Measurements from ENCODE around the gene KCTD17. TPM values are rescaled to one million over a fixed set of nuclear protein-coding genes. Genes with fewer than 3 reads are reported as not detected.

Gene KCTD17
- total RNA-seq, 2 experiments from 2014 or later, result 30.3 to 30.6 TPM

GRCh38 chr22:37060801-37061610 lies 9.5 kb downstream of the KCTD17 start:
- Mint-ChIP-seq H3K27me3 (no peaks in the 10 kb centered on the region), H3K4me3 (peak overlapping the region; percentile 64), H3K4me1 (ENCODE audit: low read depth) (peaks cover 37% of the 10 kb centered on the region), H3K9me3 (no peaks in the 10 kb centered on the region), H3K36me3 (ENCODE audit: low read depth) (peaks cover 10% of the 10 kb centered on the region), H3K27ac (peak overlapping the region; percentile 76)
- ChIA-PET POLR2A (interaction anchor here (0.6 to 1.6 kb wide), 5 partner anchors 9 to 184 kb away, joined by 3 read pairs; partner anchors contain the start of gene KCTD17), CTCF (interaction anchor here (1.0 kb wide), 1 partner anchor 10 kb away, joined by 3 read pairs; the partner anchor contains the start of gene KCTD17)
- ATAC-seq, result peak; percentile 86
- TF ChIP-seq, protein P1, sequence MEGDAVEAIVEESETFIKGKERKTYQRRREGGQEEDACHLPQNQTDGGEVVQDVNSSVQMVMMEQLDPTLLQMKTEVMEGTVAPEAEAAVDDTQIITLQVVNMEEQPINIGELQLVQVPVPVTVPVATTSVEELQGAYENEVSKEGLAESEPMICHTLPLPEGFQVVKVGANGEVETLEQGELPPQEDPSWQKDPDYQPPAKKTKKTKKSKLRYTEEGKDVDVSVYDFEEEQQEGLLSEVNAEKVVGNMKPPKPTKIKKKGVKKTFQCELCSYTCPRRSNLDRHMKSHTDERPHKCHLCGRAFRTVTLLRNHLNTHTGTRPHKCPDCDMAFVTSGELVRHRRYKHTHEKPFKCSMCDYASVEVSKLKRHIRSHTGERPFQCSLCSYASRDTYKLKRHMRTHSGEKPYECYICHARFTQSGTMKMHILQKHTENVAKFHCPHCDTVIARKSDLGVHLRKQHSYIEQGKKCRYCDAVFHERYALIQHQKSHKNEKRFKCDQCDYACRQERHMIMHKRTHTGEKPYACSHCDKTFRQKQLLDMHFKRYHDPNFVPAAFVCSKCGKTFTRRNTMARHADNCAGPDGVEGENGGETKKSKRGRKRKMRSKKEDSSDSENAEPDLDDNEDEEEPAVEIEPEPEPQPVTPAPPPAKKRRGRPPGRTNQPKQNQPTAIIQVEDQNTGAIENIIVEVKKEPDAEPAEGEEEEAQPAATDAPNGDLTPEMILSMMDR (IDR thresholded peaks at IDR 0.05), result no peak
- intact Hi-C loops (cut with micrococcal nuclease), result no loop called here
- peak; percentile 91 for DNase-seq

GRCh38 chr22:37061611-37062375 lies 10.3 kb downstream of the KCTD17 start:
- no peaks in the 10 kb centered on the region for H3K9me3 Mint-ChIP-seq
- H3K4me3 Mint-ChIP-seq, result no peak overlapping the region

GRCh38 chr22:37062376-37062675 lies 10.8 kb downstream of the KCTD17 start:
- ChIA-PET CTCF (no interaction called here), POLR2A (interaction anchor here (1.0 to 1.2 kb wide), 2 partner anchors 59 to 85 kb away, joined by 3 read pairs; no protein-coding TSS in a partner anchor)
- ATAC-seq (no peak), DNase-seq (peak; percentile 50)
- peaks cover 7% of the 10 kb centered on the region for H3K36me3 Mint-ChIP-seq (ENCODE audit: low read depth)
- TF ChIP-seq, protein P1 (IDR thresholded peaks at IDR 0.05), result no peak
- intact Hi-C loops (cut with micrococcal nuclease), result no loop called here
- H3K4me3 Mint-ChIP-seq, result no peak overlapping the region
- no peak overlapping the region for H3K27ac Mint-ChIP-seq
- H3K27me3 Mint-ChIP-seq, result peaks cover under 1% of the 10 kb centered on the region
- H3K4me1 Mint-ChIP-seq (ENCODE audit: low read depth), result peaks cover 37% of the 10 kb centered on the region
- no peaks in the 10 kb centered on the region for H3K9me3 Mint-ChIP-seq

More at GRCh38 chr22:37061611-37062375, 10.3 kb downstream of the KCTD17 start:
- H3K4me1 Mint-ChIP-seq (ENCODE audit: low read depth), result peaks cover 37% of the 10 kb centered on the region
- peaks cover 7% of the 10 kb centered on the region for H3K36me3 Mint-ChIP-seq (ENCODE audit: low read depth)
- DNase-seq (no peak), ATAC-seq (no peak)
- ChIA-PET POLR2A (interaction anchor here (1.0 to 1.6 kb wide), 3 partner anchors 59 to 85 kb away, joined by 3 read pairs; no protein-coding TSS in a partner anchor), CTCF (no interaction called here)
- TF ChIP-seq, protein P1 (IDR thresholded peaks at IDR 0.05), result no peak
- no peak overlapping the region for H3K27ac Mint-ChIP-seq
- intact Hi-C loops (cut with micrococcal nuclease), result no loop called here
- H3K27me3 Mint-ChIP-seq, result no peaks in the 10 kb centered on the region

DNA sequence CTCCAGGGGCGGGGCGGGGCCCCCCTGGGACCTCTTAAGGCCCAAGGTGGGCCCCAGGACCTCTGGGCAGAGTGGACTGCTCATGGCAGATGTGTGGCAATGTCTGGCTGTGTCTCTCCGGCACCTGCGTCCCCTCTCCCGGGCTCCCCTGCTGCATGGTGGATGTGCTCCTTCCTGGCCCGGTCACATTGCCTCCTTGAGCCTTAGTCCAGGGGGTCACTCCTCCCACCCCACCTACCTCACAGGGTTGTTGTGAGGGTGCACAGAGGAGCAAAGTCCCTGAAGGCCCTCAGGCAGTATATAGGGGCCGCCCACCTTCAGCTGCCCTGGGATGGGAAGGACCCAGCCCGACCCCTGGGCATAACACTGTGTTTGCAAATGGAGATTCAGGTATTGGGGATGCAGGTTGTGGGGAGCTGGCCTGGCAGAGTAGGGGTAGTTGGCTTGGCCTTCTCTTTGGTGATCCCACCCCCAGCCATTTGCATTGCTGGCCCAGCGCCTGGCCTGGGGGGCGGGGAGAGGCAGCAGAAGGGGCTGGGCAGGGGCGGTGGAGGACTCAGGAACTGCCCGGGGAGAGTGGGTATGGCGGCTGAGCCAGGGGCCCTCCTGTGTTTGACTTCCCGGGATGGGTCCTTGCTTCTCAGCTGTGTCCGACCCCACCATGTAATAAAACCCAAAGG lies 11.3 kb downstream of the KCTD17 start:
- Mint-ChIP-seq H3K36me3 (ENCODE audit: low read depth) (peaks cover 4% of the 10 kb centered on the region), H3K4me1 (ENCODE audit: low read depth) (peaks cover 37% of the 10 kb centered on the region), H3K9me3 (no peaks in the 10 kb centered on the region), H3K27me3 (peaks cover 5% of the 10 kb centered on the region), H3K4me3 (no peak overlapping the region), H3K27ac (no peak overlapping the region)
- ATAC-seq, result no peak
- POLR2A ChIA-PET, result no interaction called here
- no peak for DNase-seq
- CTCF ChIA-PET, result interaction anchor here (1.1 kb wide), 1 partner anchor 41 kb away, joined by 3 read pairs; no protein-coding TSS in a partner anchor
- TF ChIP-seq, protein P1 (IDR thresholded peaks at IDR 0.05), result no peak
- intact Hi-C loops (cut with micrococcal nuclease), result no loop called here
